HepG2 (cell line): ENCODE measurements around the gene CD4. TPM values are rescaled to one million over a fixed set of nuclear protein-coding genes. Genes with fewer than 3 reads are reported as not detected.
A peak's percentile ranks its signal among the peaks of the same experiment; 100 is the strongest.

Source experiments
- HNF4G ChIP-seq, 2 experiments: sonication (generic) in 1 of 2; formaldehyde crosslinking in 1 of 2; IDR thresholded peaks; 2 replicates each; pipeline versions ENCODE4 v1.4.0 to v1.6.1; 2011 to 2020; ENCODE audit warnings: borderline replicate concordance in 2 of 2, low read depth in 2 of 2, mild to moderate bottlenecking in 2 of 2, low read length in 1 of 2, missing genetic modification reagents in 1 of 2, moderate library complexity in 1 of 2
- KDM1A ChIP-seq: IDR thresholded peaks from 2 replicates; pipeline ENCODE4 v1.6.1; 2016; ENCODE audit warnings: missing compliant biosample characterization
- NFIC ChIP-seq: IDR thresholded peaks from 2 replicates; pipeline ENCODE4 v1.6.1; 2012; ENCODE audit warnings: mild to moderate bottlenecking, low read length, inconsistent platforms
- NFYB ChIP-seq: sonication (generic); formaldehyde crosslinking; IDR thresholded peaks from 2 replicates; pipeline ENCODE4 v1.4.0; 2020; ENCODE audit warnings: missing genetic modification reagents
- PHF21A ChIP-seq: sonication (generic); formaldehyde crosslinking; IDR thresholded peaks from 2 replicates; pipeline ENCODE4 v1.5.0; 2020; ENCODE audit warnings: mild to moderate bottlenecking, missing genetic modification reagents
- RNF2 ChIP-seq: fragments of 450-650 bp; conservative IDR thresholded peaks from 2 replicates; pipeline ENCODE4 v1.6.1; 2016; ENCODE audit warnings: low read depth
- RXRA ChIP-seq: sonication (generic); formaldehyde crosslinking; IDR thresholded peaks from 2 replicates; pipeline ENCODE4 v1.5.1; 2020; ENCODE audit warnings: missing genetic modification reagents
- SIN3A ChIP-seq: IDR thresholded peaks from 2 replicates; pipeline ENCODE4 v1.6.1; 2011; ENCODE audit warnings: low read depth, mild to moderate bottlenecking, control low read depth, low read length, borderline replicate concordance
- YY1 ChIP-seq: IDR thresholded peaks from 2 replicates; pipeline ENCODE4 v1.6.1; 2011; ENCODE audit warnings: low read length, low read depth, moderate library complexity, mild to moderate bottlenecking; ENCODE audit not compliant: insufficient read depth, insufficient replicate concordance
- ZFP37 ChIP-seq: sonication (generic); formaldehyde crosslinking; IDR thresholded peaks from 2 replicates; pipeline ENCODE4 v1.4.0; 2020; ENCODE audit warnings: missing genetic modification reagents, borderline replicate concordance
- ZNF264 ChIP-seq: sonication (generic); formaldehyde crosslinking; IDR thresholded peaks from 2 replicates; pipeline ENCODE4 v1.4.0; 2020; ENCODE audit warnings: missing genetic modification reagents
- ZNF343 ChIP-seq: sonication (generic); formaldehyde crosslinking; IDR thresholded peaks from 2 replicates; pipeline ENCODE4 v1.4.0; 2020; ENCODE audit warnings: mild to moderate bottlenecking, missing genetic modification reagents
- ZNF382 ChIP-seq: sonication (generic); formaldehyde crosslinking; IDR thresholded peaks from 2 replicates; pipeline ENCODE4 v1.5.0; 2020; ENCODE audit warnings: missing genetic modification reagents, mild to moderate bottlenecking, borderline replicate concordance
- polyA plus RNA-seq, 8 experiments: library from polyadenylated mRNA; depleted of rRNA in 3 of 8; stranded (reverse) in 7 of 8; unstranded in 1 of 8; fragments of >200 nt; fragmentation: Illumina TruSeq in 4 of 8; extraction: Trizol in 4 of 8; gene quantifications; 2 replicates each; pipeline versions ENCODE4 v1.2.1 to v1.2.3, GENCODE V29; 2011 to 2016; ENCODE audit warnings: low read depth in 4 of 8, missing spikeins in 1 of 8, mixed read lengths in 1 of 8; ENCODE audit not compliant: insufficient read depth in 1 of 8
- total RNA-seq, 5 experiments: library from RNA; depleted of rRNA; stranded (reverse); fragments of >200 nt; fragmentation: Illumina TruSeq; extraction: Trizol; gene quantifications; 2 replicates each; pipeline ENCODE4 v1.2.3, GENCODE V29; 2016; ENCODE audit warnings: low read depth in 1 of 5
- TF ChIP-seq, protein P1 (sequence below): sonication (generic); formaldehyde crosslinking; IDR thresholded peaks from 2 replicates; pipeline ENCODE4 v1.4.0; 2020; ENCODE audit warnings: missing genetic modification reagents, borderline replicate concordance
- TF ChIP-seq, protein P2 (sequence below): sonication (generic); formaldehyde crosslinking; IDR thresholded peaks from 2 replicates; pipeline ENCODE4 v1.5.0; 2020; ENCODE audit warnings: mild to moderate bottlenecking, missing genetic modification reagents, borderline replicate concordance
- TF ChIP-seq, protein P3 (sequence below): sonication (generic); formaldehyde crosslinking; IDR thresholded peaks from 2 replicates; pipeline ENCODE4 v1.8.1; 2023; ENCODE audit warnings: mild to moderate bottlenecking, missing genetic modification reagents
- TF ChIP-seq, protein P4 (sequence below): IDR thresholded peaks from 2 replicates; pipeline ENCODE4 v1.6.1; 2016; ENCODE audit warnings: missing compliant biosample characterization, missing genetic modification reagents, borderline replicate concordance

Gene CD4
- total and polyA plus RNA-seq, 2 of the 13 experiments (the other 11 are each of a cell fraction or from before 2014, with no cell fraction given), result 0.07 to 0.95 TPM

DNA sequence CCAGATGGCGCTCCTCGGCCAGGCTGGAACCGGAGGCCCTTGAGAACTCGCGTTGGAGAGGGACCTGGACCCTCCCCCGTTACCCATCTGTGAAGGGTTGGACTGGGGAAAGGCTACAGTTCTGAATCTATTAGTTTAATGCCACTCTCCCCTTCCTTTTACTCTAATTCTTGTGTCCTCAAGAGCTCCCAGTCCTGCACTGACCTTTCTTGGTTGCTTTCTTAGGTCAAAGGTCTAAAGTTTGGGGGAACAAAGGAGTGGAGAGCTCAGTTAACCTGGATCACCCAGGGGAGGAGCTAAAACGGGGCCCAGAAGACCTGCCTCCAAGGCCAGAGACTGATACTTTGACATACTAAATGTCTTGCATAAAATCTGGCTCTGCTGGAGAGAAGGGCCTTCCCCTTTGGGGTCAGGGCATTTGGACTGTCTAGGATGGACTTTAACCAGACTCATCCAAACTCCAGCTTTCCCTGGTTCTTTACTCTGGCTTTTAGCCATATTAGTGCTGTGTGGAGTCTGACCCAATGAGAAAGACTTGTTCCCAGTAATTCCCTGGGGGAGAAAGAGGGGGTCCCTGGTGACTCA is 35.5 kb upstream of the CD4 start (continued):
- TF ChIP-seq, protein P1, sequence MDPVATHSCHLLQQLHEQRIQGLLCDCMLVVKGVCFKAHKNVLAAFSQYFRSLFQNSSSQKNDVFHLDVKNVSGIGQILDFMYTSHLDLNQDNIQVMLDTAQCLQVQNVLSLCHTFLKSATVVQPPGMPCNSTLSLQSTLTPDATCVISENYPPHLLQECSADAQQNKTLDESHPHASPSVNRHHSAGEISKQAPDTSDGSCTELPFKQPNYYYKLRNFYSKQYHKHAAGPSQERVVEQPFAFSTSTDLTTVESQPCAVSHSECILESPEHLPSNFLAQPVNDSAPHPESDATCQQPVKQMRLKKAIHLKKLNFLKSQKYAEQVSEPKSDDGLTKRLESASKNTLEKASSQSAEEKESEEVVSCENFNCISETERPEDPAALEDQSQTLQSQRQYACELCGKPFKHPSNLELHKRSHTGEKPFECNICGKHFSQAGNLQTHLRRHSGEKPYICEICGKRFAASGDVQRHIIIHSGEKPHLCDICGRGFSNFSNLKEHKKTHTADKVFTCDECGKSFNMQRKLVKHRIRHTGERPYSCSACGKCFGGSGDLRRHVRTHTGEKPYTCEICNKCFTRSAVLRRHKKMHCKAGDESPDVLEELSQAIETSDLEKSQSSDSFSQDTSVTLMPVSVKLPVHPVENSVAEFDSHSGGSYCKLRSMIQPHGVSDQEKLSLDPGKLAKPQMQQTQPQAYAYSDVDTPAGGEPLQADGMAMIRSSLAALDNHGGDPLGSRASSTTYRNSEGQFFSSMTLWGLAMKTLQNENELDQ, result no peak
- TF ChIP-seq RNF2, result no peak
- TF ChIP-seq RXRA, result no peak
- no peak for TF ChIP-seq NFIC
- TF ChIP-seq KDM1A (CRISPR knock-in tag), result no peak
- TF ChIP-seq PHF21A (CRISPR knock-in tag), result peak; percentile 35
- TF ChIP-seq ZNF343, result no peak
- TF ChIP-seq, protein P2, sequence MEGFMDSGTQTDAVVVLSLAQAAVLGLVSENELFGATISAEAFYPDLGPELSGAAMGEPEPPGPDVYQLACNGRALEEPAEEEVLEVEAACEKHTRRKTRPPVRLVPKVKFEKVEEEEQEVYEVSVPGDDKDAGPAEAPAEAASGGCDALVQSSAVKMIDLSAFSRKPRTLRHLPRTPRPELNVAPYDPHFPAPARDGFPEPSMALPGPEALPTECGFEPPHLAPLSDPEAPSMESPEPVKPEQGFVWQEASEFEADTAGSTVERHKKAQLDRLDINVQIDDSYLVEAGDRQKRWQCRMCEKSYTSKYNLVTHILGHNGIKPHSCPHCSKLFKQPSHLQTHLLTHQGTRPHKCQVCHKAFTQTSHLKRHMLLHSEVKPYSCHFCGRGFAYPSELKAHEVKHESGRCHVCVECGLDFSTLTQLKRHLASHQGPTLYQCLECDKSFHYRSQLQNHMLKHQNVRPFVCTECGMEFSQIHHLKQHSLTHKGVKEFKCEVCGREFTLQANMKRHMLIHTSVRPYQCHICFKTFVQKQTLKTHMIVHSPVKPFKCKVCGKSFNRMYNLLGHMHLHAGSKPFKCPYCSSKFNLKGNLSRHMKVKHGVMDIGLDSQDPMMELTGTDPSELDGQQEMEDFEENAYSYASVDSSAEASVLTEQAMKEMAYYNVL (CRISPR knock-in tag), result 0 out of 2 replicates have a peak, but pooled peaks have one; percentile 27
- TF ChIP-seq NFYB (CRISPR knock-in tag), result no peak
- TF ChIP-seq HNF4G (IDR thresholded peaks at IDR 0.05; ENCODE audit: borderline replicate concordance, low read depth, low read length), result peak; percentile 77
- no peak for TF ChIP-seq HNF4G (CRISPR knock-in tag; IDR thresholded peaks at IDR 0.05; ENCODE audit: borderline replicate concordance, low read depth)
- no peak for TF ChIP-seq ZFP37 (CRISPR knock-in tag)
- TF ChIP-seq, protein P3, sequence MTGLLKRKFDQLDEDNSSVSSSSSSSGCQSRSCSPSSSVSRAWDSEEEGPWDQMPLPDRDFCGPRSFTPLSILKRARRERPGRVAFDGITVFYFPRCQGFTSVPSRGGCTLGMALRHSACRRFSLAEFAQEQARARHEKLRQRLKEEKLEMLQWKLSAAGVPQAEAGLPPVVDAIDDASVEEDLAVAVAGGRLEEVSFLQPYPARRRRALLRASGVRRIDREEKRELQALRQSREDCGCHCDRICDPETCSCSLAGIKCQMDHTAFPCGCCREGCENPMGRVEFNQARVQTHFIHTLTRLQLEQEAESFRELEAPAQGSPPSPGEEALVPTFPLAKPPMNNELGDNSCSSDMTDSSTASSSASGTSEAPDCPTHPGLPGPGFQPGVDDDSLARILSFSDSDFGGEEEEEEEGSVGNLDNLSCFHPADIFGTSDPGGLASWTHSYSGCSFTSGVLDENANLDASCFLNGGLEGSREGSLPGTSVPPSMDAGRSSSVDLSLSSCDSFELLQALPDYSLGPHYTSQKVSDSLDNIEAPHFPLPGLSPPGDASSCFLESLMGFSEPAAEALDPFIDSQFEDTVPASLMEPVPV, result 0 out of 2 replicates have a peak, but pooled peaks have one; percentile 2
- TF ChIP-seq SIN3A, result no peak
- TF ChIP-seq ZNF264 (CRISPR knock-in tag), result no peak
- TF ChIP-seq YY1, result no peak
- TF ChIP-seq, protein P4, sequence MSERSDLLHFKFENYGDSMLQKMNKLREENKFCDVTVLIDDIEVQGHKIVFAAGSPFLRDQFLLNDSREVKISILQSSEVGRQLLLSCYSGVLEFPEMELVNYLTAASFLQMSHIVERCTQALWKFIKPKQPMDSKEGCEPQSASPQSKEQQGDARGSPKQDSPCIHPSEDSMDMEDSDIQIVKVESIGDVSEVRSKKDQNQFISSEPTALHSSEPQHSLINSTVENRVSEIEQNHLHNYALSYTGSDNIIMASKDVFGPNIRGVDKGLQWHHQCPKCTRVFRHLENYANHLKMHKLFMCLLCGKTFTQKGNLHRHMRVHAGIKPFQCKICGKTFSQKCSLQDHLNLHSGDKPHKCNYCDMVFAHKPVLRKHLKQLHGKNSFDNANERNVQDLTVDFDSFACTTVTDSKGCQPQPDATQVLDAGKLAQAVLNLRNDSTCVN (CRISPR knock-in tag), result no peak
- TF ChIP-seq ZNF382, result no peak
